Stimulated activated CD8-positive, alpha-beta memory T cell treated with anti-CD3 and anti-CD28 coated beads, Interleukin-4, amount 100 ng/mL, for 24 hours (primary cell): ENCODE results near the gene CAMTA1.

Source experiments
- DNase-seq: peaks from one replicate; pipeline ENCODE4 v3.0.0-alpha.2; 2020; ENCODE audit warnings: low read depth

Gene CAMTA1

DNA sequence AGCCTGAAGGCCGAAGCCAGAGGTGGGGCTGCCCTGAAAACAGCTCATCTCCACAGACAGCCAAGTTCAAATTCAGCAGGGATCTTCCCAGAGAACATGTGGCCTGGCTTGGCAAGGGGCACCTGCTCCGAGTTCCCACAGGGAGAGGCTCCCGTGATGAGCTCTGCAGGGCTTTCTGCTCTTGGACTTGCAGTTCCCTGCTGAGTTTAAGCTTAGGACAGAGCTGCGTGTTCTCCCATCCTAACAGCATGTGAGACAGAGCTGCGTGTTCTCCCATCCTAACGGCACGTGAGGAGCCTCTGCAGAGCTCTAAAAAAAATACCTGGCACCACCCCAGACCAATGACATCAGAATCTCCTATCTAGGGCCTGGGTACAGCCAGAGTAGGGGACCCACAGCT, 872.8 kb downstream of the CAMTA1 start:
- no peak for DNase-seq

- DNase-seq, result no peak
Measured at GRCh38 chr1:7659514-7659913, 874.3 kb downstream of the CAMTA1 start.

DNA sequence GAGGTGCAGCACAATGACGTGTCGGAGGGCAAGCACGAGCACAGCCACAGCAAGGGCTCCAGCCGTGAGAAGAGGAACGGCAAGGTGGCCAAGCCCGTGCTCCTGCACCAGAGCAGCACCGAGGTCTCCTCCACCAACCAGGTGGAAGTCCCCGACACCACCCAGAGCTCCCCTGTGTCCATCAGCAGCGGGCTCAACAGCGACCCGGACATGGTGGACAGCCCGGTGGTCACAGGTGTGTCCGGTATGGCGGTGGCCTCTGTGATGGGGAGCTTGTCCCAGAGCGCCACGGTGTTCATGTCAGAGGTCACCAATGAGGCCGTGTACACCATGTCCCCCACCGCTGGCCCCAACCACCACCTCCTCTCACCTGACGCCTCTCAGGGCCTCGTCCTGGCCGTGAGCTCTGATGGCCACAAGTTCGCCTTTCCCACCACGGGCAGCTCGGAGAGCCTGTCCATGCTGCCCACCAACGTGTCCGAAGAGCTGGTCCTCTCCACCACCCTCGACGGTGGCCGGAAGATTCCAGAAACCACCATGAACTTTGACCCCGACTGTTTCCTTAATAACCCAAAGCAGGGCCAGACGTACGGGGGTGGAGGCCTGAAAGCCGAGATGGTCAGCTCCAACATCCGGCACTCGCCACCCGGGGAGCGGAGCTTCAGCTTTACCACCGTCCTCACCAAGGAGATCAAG, 878.3 kb downstream of the CAMTA1 start:
- no peak for DNase-seq

DNA sequence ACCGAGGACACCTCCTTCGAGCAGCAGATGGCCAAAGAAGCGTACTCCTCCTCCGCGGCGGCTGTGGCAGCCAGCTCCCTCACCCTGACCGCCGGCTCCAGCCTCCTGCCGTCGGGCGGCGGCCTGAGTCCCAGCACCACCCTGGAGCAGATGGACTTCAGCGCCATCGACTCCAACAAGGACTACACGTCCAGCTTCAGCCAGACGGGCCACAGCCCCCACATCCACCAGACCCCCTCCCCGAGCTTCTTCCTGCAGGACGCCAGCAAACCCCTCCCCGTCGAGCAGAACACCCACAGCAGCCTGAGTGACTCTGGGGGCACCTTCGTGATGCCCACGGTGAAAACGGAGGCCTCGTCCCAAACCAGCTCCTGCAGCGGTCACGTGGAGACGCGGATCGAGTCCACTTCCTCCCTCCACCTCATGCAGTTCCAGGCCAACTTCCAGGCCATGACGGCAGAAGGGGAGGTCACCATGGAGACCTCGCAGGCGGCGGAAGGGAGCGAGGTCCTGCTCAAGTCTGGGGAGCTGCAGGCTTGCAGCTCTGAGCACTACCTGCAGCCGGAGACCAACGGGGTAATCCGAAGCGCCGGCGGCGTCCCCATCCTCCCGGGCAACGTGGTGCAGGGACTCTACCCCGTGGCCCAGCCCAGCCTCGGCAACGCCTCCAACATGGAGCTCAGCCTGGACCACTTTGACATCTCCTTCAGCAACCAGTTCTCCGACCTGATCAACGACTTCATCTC, 879.1 kb downstream of the CAMTA1 start:
- DNase-seq, result no peak

DNA sequence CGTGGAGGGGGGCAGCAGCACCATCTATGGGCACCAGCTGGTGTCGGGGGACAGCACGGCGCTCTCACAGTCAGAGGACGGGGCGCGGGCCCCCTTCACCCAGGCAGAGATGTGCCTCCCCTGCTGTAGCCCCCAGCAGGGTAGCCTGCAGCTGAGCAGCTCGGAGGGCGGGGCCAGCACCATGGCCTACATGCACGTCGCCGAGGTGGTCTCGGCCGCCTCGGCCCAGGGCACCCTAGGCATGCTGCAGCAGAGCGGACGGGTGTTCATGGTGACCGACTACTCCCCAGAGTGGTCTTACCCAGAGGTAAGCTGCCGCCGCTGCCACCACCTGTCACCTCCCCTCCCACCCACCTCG, 879.6 kb downstream of the CAMTA1 start:
- no peak for DNase-seq

DNA sequence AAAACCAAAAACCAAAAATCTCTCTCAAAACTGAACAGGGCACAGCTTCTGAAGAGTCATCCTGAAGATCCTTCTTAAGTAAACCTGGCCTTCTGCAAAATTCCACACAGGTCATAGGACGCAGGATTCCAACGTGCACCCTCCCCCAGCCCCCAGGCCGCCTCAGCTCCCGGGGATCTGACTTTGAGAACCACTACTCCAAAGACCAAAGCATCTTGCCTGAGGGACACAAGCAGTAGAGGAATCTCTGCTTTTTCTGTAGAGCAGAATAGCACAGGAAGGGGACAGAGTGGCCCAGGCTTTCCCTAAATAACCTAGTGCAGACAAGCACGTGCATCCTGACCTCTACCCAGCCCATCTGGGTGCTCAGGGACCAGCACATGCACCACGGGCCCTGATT, 881.0 kb downstream of the CAMTA1 start:
- no peak for DNase-seq

- no peak for DNase-seq
Measured at GRCh38 chr1:7667159-7667558, 881.9 kb downstream of the CAMTA1 start.

DNA sequence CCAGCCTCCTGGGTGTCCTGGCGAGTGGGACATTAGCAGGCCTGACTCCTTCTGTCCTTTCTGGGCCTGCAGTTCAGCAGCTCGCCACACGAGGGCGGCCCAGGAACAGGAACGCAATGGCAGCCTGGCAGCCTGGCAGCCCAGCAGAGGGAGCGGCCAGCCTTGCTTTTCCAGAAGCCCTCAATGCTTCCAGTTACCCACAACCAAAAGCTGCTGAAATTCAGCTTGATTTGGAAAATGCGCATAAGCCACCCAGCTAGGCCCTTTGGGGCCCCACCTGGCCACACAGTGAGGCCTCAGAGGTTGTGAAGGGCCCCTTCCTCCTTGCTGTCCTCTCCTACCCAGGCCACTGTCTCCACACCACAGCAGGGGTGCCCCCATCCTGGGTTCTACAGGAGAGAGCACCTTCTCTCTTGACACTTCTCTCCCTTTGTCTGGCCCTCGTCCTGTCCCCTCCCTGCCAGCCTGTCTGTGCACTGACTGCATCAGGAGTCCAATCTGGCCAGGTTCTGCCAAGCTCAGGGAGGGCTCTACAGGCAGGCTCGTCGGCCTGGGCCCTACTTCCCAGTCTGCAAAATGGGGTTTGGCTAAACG, 882.5 kb downstream of the CAMTA1 start:
- DNase-seq, result peak; percentile 75

DNA sequence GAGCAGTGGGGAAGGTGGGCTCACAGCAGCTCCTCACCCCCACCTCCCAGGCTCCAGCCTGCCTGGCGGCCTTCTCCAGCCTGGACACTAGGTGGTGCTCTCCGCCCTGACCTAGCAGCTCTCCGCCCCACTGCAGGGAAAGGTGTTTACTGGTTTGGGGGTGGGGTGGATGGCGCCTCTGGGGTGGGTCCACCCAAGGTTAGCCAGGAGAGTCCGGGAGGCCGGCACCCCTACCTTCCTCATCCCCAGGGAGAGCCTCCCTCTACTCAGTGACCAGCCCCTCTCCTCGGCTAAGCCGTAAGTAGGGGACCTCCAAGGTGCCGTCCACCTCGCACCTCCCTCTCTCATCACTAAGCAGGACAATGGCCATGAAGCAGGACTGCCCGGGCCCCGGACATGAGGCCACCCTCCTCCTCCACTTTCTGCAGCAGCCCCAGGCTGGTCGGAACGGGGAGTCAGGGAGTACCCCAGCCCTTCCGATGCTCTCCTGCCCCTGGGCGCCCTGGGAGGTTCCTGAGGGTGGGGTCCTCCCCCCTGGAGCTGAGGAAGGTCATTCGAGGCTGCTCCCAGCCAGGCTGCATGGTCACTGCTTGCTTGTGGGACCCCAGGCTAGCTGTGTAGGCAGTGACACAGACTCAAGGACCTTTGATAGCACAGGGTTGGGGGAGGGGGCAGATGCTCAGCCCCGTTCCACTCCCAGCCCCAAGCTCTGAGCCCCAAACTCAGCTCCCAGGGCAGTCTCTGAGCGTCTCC, 884.5 kb downstream of the CAMTA1 start:
- peak; percentile 26 for DNase-seq

- no peak for DNase-seq
Measured at GRCh38 chr1:7670334-7671145, 885.3 kb downstream of the CAMTA1 start.

DNA sequence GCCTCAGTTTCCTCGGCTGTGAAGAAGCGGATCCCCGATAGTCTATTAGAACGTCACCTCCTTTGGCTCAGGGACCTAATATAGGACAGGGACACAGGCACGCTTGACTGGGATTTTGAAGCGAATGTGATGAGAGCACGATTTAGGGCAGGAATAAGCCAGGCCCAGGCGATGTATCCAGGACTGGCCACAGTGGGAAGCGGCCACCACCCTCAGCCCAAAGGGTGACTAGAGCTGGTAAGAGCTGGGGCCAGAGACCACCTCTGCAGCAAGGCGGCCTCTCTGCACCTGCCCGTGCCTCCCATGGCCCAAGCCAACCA, 885.9 kb downstream of the CAMTA1 start:
- no peak for DNase-seq

DNA sequence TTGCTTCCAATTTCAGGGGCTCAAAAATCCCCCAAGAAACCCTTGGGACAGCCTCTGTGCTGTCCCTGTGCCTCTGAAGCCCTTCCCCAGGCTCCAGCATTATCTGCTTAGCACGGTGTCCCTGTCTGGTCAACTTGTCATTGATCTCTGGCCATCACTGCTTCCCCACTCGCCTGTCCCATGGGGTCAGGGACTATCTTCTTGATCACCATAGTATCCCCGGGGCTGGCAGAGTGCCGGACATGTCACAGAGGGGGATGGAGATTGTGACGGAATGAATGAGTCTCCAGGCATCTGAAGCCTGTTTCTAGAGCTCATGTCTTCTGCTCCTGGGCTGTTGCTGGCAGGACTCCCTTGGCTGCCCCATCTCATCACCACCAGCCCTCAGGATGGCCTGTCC, 886.4 kb downstream of the CAMTA1 start:
- no peak for DNase-seq

GRCh38 chr1:7672864-7673263, 887.6 kb downstream of the CAMTA1 start:
- no peak for DNase-seq

- no peak for DNase-seq
Measured at GRCh38 chr1:7674972-7675371, 889.7 kb downstream of the CAMTA1 start.

DNA sequence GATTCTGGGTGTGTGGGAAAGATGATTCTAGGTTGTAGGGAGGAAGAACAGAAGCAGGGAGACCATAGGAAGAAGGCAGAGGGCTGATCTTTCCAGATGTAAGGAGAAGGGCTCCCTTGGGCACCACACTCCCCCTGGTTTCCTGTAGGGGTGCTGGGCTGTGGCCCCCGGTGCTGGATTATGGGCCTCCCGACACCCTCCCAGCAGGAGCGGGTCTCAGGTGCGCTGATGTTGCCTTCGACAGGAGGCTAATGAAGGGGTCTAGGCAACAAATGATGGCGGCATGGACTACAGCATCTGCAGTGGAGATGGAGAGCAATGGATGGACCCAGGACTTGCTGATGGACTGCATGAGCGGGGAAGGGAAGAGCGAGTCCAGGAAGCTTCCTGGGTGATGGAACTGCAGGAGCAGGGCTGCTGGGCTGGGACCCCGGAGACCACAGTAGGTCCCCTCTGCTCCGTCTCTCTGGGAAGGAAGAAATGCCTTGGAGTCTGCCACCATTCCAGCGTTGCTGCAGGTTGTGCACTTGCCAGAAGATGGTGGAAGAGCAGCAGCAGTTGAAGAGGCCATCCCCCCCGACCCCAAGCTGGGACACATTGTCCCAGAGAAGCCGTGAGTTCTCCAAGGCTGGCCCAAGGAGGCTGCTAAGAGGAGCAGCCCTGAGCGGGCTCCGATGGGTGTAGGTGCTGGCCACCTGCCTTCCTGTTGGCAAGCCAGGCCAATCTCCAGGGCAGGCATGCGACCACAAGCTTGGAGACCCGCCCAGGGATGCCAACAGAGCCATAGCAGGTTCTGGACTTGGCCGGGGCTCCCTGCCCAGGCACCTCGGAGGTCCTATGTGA, 890.4 kb downstream of the CAMTA1 start:
- no peak for DNase-seq

DNA sequence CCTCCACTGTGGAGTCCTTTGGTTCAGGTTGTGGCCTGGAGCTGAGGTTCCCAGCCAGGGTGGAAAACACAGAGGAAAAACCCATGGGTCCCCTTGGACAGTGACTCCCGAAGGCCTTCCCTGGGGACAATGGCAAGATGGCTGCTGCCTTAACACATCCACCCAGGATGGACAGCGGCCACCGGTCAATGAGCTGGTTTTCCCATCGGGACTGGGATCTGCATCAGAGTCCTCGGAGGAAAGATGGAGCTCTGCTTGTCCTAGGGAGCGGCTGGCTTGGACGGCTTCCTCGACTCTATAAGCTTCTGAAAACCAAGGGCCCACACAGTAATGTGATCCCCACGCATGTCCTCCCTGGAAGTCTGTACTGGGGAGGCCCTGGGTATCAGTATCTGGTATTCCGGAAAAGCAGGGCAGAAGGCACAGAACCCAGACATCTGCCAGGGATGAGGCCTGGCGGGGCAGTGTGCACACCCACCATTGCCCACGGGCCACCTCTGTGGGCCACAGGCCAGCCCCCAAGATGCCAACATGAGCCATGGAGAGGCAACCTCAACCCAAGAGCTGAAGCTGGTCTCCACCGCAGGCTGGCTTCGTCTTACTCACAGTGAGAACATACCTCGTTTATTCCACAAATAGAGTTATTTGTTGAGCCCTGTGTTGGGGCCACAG, 891.2 kb downstream of the CAMTA1 start:
- no peak for DNase-seq

- DNase-seq, result no peak
Measured at GRCh38 chr1:7677111-7677510, 891.9 kb downstream of the CAMTA1 start.

DNA sequence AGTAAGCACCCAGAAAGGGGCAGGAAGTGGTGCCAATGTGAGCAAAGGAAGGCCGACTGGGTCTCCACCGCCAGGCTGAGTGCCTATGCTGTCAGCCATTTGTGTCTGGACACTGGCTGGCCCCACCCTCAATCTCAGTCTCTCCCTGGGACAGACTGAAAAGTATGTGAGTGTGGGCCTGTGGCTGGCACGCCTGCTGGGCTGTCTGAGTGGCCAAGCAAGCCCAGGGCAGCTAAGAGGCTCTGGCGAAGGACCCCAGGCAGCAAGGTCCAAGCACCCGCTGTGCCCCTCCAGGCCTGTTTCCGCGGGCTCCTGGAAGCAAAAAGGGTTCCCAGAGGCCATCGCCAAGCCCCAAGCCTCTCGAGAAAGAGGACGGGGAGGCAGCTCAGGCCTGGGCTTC, 892.6 kb downstream of the CAMTA1 start:
- DNase-seq, result no peak

DNA sequence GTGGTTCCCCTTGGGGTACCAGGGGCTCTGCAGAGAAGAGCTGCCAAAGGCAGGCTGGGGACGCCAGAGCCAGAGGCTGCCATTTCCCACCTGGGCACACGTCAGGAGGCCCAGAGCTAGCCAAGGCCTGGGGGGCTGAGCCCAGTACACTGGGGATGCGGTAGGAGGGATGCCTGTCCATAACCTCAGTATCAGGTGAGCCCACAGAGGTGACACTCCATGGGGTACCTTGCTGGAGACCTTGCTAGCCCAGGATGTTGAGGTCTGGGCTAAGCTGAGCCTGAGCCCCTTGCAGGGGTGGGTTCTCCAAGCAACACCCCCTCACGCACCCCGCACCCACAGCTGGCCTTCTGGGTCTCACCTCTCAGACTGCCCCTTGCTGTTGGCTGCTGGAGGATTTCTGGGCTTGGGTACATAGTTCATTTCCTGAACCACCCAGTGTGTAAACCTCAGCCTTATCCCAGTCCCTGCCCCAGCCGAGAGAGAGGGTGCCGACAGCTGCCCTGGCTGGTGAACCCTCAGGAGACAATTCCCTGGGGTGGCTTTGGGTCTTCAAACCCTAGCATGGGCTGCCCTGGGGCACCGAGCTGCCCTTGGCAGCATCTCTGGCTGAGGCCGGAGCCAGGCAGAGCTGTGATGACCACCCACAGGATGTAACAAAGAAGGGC, 893.4 kb downstream of the CAMTA1 start:
- DNase-seq, result no peak
